Measurements from ENCODE around the gene GRPEL2. TPM values are rescaled to one million over a fixed set of nuclear protein-coding genes. Genes with fewer than 3 reads are reported as not detected.

Gene GRPEL2
- total and polyA plus RNA-seq, 2 experiments from 2014 or later: 20.2 to 62.2 TPM

- H3K79me2 ChIP-seq (replicated peaks; ENCODE audit: insufficient read depth): no peaks in the 10 kb centered on the region
- H3K4me1 Mint-ChIP-seq: peaks cover 16% of the 10 kb centered on the region; the same call in 2 of the 3 replicates
- peaks cover 2% of the 10 kb centered on the region for H3K27me3 Mint-ChIP-seq (ENCODE audit: insufficient read depth, low read depth, poor library complexity)
- no peaks in the 10 kb centered on the region for H3K9me3 Mint-ChIP-seq
- no peak overlapping the region for H3K27ac ChIP-seq (ENCODE audit: low read depth)
- ATAC-seq (no peak), DNase-seq (ENCODE audit: low spot score) (no peak)
- H3K27me3 ChIP-seq (ENCODE audit: insufficient read depth): no peaks in the 10 kb centered on the region
- no peak overlapping the region for H3K4me2 ChIP-seq
- no peak overlapping the region for H3K4me3 ChIP-seq
- no peak overlapping the region for H3K4me3 Mint-ChIP-seq
- H4K20me1 ChIP-seq (replicated peaks; ENCODE audit: insufficient read depth): no peaks in the 10 kb centered on the region; the same call in 1 of the 2 replicates
- no peak overlapping the region for H3K27ac Mint-ChIP-seq
- H3K9me2 ChIP-seq (ENCODE audit: insufficient read depth): no peaks in the 10 kb centered on the region; the same call in 1 of the 2 replicates
- no peaks in the 10 kb centered on the region for H3F3A ChIP-seq (replicated peaks; ENCODE audit: low read depth)
- H3K36me3 Mint-ChIP-seq (ENCODE audit: low read depth): peaks cover 3% of the 10 kb centered on the region; the same call in 2 of the 3 replicates
- H2AFZ ChIP-seq: no peak overlapping the region
- peaks cover 3% of the 10 kb centered on the region; the same call in 1 of the 2 replicates for H3K4me1 ChIP-seq (ENCODE audit: insufficient read depth)
- TF ChIP-seq ZNF114 (CRISPR knock-in tag; IDR thresholded peaks at IDR 0.05) (no peak), JUNB (IDR thresholded peaks at IDR 0.05; ENCODE audit: unreplicated experiment) (no peak), EZH2phosphoT487 (IDR thresholded peaks at IDR 0.05; ENCODE audit: unreplicated experiment) (no peak), STAT1 (IDR thresholded peaks at IDR 0.05; ENCODE audit: unreplicated experiment) (no peak), CREB1 (CRISPR knock-in tag; IDR thresholded peaks at IDR 0.05; ENCODE audit: low read depth) (no peak)
- TF ChIP-seq, protein P1, sequence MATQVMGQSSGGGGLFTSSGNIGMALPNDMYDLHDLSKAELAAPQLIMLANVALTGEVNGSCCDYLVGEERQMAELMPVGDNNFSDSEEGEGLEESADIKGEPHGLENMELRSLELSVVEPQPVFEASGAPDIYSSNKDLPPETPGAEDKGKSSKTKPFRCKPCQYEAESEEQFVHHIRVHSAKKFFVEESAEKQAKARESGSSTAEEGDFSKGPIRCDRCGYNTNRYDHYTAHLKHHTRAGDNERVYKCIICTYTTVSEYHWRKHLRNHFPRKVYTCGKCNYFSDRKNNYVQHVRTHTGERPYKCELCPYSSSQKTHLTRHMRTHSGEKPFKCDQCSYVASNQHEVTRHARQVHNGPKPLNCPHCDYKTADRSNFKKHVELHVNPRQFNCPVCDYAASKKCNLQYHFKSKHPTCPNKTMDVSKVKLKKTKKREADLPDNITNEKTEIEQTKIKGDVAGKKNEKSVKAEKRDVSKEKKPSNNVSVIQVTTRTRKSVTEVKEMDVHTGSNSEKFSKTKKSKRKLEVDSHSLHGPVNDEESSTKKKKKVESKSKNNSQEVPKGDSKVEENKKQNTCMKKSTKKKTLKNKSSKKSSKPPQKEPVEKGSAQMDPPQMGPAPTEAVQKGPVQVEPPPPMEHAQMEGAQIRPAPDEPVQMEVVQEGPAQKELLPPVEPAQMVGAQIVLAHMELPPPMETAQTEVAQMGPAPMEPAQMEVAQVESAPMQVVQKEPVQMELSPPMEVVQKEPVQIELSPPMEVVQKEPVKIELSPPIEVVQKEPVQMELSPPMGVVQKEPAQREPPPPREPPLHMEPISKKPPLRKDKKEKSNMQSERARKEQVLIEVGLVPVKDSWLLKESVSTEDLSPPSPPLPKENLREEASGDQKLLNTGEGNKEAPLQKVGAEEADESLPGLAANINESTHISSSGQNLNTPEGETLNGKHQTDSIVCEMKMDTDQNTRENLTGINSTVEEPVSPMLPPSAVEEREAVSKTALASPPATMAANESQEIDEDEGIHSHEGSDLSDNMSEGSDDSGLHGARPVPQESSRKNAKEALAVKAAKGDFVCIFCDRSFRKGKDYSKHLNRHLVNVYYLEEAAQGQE (IDR thresholded peaks at IDR 0.05; ENCODE audit: unreplicated experiment): no peak
- H3K36me3 ChIP-seq (ENCODE audit: insufficient read depth): no peaks in the 10 kb centered on the region
These were observed 27.6 kb downstream of the GRPEL2 start for GRCh38 chr5:149372932-149373331.

DNA sequence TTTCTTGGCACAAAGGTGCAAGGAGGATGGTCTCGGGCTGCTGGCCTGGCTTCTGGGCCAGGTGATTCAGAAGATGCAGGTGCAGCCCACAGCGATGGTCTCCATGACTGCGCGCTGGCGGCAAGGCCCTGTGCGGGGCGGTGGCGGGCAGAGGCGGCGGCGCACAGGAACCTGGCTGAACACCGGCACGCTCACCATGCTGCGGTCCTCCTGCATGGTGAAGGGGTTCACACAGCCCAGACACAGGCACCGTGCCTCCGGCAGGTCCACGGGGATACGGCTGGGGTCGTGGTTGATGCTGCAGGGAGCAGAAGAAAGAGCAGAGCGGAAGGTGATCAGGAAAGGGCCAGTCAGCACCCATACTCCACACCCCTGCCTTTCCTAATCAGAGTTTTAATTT is 29.0 kb downstream of the GRPEL2 start:
- Histone ChIP-seq H3K4me2 (no peak overlapping the region), H3K27me3 (ENCODE audit: insufficient read depth) (no peaks in the 10 kb centered on the region), H3K9me2 (ENCODE audit: insufficient read depth) (no peaks in the 10 kb centered on the region; the same call in 1 of the 2 replicates), H4K20me1 (replicated peaks; ENCODE audit: insufficient read depth) (no peaks in the 10 kb centered on the region; the same call in 1 of the 2 replicates), H3K27ac (ENCODE audit: low read depth) (no peak overlapping the region), H3F3A (replicated peaks; ENCODE audit: low read depth) (no peaks in the 10 kb centered on the region), H2AFZ (no peak overlapping the region), H3K79me2 (replicated peaks; ENCODE audit: insufficient read depth) (no peaks in the 10 kb centered on the region), H3K4me3 (no peak overlapping the region), H3K36me3 (ENCODE audit: insufficient read depth) (no peaks in the 10 kb centered on the region), H3K4me1 (ENCODE audit: insufficient read depth) (peaks cover 3% of the 10 kb centered on the region; the same call in 1 of the 2 replicates)
- no peaks in the 10 kb centered on the region; the same call in 2 of the 3 replicates for H3K36me3 Mint-ChIP-seq (ENCODE audit: low read depth)
- H3K27ac Mint-ChIP-seq: no peak overlapping the region
- no peak for ATAC-seq
- peaks cover 12% of the 10 kb centered on the region; the same call in 2 of the 3 replicates for H3K4me1 Mint-ChIP-seq
- H3K4me3 Mint-ChIP-seq: no peak overlapping the region
- DNase-seq (ENCODE audit: low spot score): no peak
- no peaks in the 10 kb centered on the region for H3K9me3 Mint-ChIP-seq
- peaks cover 2% of the 10 kb centered on the region for H3K27me3 Mint-ChIP-seq (ENCODE audit: insufficient read depth, low read depth, poor library complexity)
- TF ChIP-seq ZNF331 (CRISPR knock-in tag; IDR thresholded peaks at IDR 0.05; ENCODE audit: low read depth) (no peak), EZH2phosphoT487 (IDR thresholded peaks at IDR 0.05; ENCODE audit: unreplicated experiment) (no peak), ZNF462 (CRISPR knock-in tag; IDR thresholded peaks at IDR 0.05) (no peak), ZNF114 (CRISPR knock-in tag; IDR thresholded peaks at IDR 0.05) (no peak), POLR2AphosphoS5 (IDR thresholded peaks at IDR 0.05; ENCODE audit: low read depth) (no peak), JUNB (IDR thresholded peaks at IDR 0.05; ENCODE audit: unreplicated experiment) (no peak)
- TF ChIP-seq, protein P2, sequence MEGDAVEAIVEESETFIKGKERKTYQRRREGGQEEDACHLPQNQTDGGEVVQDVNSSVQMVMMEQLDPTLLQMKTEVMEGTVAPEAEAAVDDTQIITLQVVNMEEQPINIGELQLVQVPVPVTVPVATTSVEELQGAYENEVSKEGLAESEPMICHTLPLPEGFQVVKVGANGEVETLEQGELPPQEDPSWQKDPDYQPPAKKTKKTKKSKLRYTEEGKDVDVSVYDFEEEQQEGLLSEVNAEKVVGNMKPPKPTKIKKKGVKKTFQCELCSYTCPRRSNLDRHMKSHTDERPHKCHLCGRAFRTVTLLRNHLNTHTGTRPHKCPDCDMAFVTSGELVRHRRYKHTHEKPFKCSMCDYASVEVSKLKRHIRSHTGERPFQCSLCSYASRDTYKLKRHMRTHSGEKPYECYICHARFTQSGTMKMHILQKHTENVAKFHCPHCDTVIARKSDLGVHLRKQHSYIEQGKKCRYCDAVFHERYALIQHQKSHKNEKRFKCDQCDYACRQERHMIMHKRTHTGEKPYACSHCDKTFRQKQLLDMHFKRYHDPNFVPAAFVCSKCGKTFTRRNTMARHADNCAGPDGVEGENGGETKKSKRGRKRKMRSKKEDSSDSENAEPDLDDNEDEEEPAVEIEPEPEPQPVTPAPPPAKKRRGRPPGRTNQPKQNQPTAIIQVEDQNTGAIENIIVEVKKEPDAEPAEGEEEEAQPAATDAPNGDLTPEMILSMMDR (conservative IDR thresholded peaks at IDR 0.05; ENCODE audit: low read depth in 2 of 2): no peak
